Airway epithelial cell (primary cell): ENCODE data around the gene MAP3K2. TPM values are rescaled to one million over a fixed set of nuclear protein-coding genes. Genes with fewer than 3 reads are reported as not detected.

ENCODE experiments used
- total RNA-seq: library from RNA; depleted of rRNA; stranded (reverse); fragments of >200 nt; gene quantifications from 2 replicates; pipeline ENCODE4 v1.2.3, GENCODE V29; 2015

MAP3K2 gene, protein sequence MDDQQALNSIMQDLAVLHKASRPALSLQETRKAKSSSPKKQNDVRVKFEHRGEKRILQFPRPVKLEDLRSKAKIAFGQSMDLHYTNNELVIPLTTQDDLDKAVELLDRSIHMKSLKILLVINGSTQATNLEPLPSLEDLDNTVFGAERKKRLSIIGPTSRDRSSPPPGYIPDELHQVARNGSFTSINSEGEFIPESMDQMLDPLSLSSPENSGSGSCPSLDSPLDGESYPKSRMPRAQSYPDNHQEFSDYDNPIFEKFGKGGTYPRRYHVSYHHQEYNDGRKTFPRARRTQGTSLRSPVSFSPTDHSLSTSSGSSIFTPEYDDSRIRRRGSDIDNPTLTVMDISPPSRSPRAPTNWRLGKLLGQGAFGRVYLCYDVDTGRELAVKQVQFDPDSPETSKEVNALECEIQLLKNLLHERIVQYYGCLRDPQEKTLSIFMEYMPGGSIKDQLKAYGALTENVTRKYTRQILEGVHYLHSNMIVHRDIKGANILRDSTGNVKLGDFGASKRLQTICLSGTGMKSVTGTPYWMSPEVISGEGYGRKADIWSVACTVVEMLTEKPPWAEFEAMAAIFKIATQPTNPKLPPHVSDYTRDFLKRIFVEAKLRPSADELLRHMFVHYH
- 18.8 and 26.9 TPM in 2 replicates for total RNA-seq

DNA sequence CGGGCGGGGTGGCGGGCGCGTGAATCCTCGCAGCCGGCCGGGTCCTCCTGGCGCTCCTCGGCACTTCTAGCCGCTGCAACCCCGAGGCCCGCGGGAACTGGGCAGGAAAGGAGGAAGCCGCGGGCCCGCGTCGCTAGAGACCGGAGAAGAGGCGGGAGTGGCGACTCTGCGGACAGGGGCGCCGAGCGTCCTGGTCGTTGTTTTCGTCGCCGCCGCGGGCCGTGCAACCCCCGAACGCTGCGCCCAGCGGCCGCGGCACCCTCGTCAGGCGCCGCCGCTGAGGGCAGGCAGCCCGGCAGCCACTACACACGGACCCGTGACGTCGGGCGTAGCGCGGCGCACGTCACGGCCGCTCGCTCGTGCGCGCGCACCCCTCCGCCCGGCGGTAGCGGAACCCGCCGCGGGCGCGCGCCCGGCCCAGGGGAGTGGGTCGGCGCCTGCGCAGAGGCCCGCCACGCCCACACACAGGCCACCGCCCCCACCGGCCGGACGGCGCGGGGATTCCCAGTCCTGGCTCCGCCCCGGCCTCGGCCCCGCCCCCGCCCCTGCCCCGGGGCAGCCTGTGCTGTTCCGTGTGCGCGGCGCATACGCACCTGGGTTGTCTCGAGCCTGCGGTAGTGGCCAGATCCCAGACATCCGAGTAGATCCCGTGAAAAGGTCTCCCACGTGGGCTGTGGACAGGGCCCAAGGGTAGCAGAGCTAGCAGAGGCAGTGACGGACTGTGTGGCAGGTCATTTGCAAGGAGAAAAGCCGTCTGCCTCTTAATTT, at the start of gene MAP3K2:
Gene MAP3K2 (minus strand): TSS at position 321 of the 768 bp plus-strand sequence. CDS start 44,846 bp downstream, outside the sequence.

DNA sequence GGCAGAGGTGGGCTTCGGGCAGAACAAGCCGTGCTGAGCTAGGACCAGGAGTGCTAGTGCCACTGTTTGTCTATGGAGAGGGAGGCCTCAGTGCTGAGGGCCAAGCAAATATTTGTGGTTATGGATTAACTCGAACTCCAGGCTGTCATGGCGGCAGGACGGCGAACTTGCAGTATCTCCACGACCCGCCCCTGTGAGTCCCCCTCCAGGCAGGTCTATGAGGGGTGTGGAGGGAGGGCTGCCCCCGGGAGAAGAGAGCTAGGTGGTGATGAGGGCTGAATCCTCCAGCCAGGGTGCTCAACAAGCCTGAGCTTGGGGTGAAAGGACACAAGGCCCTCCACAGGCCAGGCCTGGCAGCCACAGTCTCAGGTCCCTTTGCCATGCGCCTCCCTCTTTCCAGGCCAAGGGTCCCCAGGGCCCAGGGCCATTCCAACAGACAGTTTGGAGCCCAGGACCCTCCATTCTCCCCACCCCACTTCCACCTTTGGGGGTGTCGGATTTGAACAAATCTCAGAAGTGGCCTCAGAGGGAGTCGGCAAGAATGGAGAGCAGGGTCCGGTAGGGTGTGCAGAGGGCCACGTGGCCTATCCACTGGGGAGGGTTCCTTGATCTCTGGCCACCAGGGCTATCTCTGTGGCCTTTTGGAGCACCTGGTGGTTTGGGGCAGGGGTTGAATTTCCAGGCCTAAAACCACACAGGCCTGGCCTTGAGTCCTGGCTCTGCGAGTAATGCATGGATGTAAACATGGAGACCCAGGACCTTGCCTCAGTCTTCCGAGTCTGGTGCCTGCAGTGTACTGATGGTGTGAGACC, 30.7 kb upstream of the MAP3K2 start, which contains the start of gene PROC:
Gene PROC (plus strand): TSS at position 128 of the 812 bp plus-strand sequence. CDS start 1,516 bp downstream, outside the sequence.

DNA sequence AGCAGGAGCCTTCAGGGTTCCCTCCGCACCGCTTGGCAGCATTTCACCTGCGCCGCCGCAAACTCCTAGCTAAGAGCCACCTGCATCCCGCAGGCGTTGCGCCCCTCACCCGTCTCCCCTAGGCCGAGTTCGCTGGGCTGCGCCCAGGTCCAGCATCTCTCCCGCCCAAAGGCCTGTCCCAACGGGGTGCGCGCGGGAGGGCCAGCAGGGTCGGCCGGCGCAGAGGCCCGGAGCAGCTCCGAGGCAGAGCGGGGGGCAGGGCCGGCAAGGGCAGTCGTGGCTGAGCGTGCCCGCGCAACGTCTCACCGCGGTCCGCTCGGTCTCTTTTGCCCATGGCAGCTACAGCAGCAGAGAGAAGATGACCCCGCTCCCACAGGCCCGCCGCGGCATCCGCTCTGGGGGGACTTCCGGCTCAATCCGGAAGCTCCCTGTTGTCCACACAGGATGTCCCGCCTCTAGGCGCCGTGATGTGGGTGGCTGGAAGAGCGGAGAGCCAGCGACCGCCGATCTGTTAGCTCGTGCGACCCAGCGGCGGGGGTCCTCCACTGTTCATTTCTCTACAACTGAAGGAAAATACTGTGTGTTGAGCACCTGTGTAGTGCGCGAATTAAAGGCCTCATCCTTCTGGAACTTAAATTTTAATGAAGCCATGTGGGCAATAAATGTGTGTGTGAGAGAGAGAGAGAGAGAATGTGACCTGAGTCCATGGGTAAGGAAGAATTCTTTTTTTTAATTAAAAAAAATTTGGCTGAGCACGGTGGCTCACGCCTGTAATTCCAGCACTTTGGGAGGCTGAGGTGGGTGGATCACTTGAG, 93.8 kb downstream of the MAP3K2 start, which contains the start of gene ERCC3:
Gene ERCC3 (minus strand): TSS at position 397 of the 815 bp plus-strand sequence. CDS start 63 bp downstream, at position 334.

Other genes with a start within 250 kb of the MAP3K2 start
- 1.1 and 1.7 TPM in 2 replicates for gene CYP27C1, start 167.7 kb downstream of the MAP3K2 start, total RNA-seq
- 17.9 and 23.1 TPM in 2 replicates for gene ERCC3, start 93.8 kb downstream of the MAP3K2 start, total RNA-seq
- 1.3 and 2.4 TPM in 2 replicates for gene PROC, start 30.5 kb upstream of the MAP3K2 start, total RNA-seq
- 32.7 and 39.2 TPM in 2 replicates for gene IWS1, start 138.5 kb upstream of the MAP3K2 start, total RNA-seq
- not detected in 2 replicates for gene MYO7B, start 147.7 kb upstream of the MAP3K2 start, total RNA-seq